NCI-H345 treated with DMSO at 0.1 percent for 48 hours (cell line): ENCODE data around the gene EIF5.

Experiments used
- DNase-seq: peaks from one replicate; lab custom pipeline; 2025; ENCODE audit not compliant: unreplicated experiment; lab: John Stamatoyannopoulos, UW

The EIF5 gene

DNA sequence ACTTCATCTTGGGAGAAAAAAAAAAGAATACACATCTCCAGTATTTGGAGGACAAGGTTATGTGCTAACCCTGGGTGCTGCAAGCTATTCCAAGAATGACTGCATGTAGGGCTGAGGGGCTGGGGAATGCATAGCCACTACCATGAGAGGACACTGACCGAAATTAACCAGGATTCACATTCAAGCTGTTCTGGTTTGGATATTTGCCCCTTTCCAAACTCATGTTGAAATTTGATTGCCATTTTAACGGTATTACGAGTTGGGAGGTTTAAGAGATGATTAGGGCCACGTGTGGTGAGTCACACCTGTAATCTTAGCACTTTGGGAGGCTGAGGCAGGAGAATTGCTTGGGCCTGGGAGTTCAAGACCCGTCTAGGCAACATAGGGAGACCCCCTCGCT is 32.7 kb downstream of the EIF5 start:
- DNase-seq, result no peak

GRCh38 chr14:103367995-103368394 is 34.0 kb downstream of the EIF5 start:
- no peak for DNase-seq

DNA sequence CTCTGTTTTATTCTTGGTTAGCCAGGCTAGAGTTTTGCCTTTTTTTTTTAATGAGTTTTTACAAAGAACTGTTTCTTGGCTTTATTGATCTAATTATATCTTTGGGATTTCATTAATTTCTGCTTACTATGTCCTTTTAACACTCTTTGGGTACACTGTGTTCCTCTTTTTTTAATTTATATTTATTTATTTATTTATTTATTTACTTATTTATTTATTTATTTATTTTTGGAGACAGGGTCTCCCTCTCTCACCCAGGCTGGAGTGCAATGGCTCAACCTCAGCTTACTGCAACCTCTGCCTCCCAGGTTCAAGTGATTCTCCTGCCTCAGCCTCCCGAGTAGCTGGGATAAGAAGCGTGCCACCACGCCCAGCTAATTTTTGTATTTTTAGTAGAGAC is 36.0 kb downstream of the EIF5 start:
- DNase-seq, result no peak

- DNase-seq, result no peak
These were observed 38.0 kb downstream of the EIF5 start for GRCh38 chr14:103372017-103372416.

DNA sequence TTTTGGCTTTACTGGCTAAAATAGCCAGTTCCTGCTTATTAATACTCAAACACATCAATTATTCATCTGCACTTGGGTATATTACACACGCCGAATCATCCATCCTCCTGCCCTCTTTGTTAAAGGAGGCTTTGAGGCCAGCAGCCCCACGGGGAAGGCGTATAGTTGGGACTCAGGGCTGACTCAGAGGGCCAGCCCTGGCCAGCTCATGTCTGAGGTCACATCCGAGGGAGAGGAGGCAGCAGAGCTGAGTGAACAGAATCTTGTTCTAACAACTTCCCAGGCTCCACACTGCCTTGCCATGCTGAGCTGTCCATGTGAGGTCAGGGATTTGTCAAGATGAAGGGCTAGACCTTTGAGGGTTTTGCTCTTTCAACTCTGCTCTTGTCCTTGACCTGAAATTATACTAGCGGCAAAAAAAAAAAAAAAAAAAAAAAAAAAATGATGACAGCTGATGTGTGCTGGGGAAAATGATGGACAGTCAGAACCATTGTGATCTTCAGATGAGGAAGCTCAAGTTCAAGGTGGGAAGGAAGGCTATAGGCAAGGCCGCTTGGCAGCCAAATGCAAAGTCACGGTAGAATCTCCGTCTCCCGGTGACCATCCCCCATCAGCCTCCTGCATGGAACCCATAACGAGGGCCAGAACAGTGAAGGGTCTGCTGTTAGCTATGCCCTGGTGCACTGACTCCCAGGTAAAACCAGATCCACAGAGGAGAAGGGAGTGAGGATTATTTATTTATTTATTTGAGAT is 38.7 kb downstream of the EIF5 start:
- no peak for DNase-seq

GRCh38 chr14:103374121-103374520 is 40.1 kb downstream of the EIF5 start:
- no peak for DNase-seq

GRCh38 chr14:103377522-103378037 is 43.5 kb downstream of the EIF5 start:
- DNase-seq, result no peak

DNA sequence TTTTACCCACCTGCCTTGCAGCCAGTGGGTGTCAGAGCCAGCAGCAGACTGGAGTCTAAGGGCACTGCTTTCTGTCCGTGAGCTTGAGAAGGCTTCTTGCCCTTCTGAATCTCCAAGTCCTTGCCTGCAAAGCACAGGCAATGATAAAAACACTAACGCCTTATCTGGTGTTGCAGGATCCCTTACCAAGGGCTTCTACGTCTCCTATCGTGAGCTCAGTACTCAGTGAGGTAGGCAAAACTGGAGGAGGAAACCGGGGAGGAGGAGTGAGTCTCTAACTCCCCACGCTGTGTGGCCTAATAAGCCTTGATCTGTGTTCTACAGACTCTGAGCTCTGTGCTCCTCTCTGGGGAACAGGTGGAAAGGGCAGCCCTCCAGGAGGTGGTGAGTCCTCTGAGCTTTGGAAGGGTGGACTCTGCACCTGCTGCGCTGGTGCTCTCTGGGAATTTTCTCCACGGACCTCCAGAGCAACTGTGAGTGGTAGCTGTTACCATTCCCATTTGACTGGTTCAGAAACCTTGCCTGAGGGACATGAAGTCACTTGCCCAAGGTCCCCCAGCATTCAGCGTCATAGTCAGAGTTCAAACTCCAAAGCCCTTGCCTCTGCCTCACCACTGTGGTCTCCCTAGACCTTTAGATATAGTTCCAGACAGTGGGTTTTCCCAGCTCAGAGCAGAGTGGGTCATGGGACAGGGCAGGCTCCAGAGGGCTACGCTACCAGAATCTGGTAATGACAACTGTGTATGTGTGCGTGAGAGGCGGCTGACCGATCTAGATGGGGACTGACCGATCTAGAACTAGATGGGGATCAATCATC is 44.2 kb downstream of the EIF5 start:
- DNase-seq, result no peak

DNA sequence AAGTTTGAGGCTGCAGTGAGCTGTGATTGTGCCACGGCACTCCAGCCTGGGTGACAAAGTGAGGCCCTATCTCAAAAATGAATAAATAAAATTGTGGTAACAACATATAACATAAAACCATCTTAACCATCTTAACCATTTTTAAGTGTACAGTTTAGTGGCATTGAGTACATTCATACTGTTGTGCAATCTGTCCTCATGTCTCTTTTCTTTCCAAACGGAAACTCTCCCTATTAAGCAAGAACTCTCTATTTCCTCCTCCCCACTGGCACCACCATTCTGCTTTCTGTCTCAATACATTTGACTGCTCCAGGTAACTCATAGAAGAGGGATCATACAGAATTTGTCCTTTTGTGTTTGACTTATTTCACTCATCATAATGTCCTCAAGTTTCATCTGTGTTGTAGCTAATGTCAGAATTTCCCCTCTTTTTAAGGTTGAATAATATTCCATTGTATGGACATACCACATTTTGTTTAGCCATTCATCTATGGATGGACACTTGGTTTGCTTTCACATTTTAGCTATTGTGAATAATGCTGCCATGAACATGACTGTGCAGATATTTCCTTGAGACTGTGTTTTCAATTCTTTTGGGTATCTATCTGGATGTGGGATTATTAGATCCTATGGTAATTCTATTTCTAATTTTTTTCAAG is 46.8 kb downstream of the EIF5 start:
- DNase-seq, result no peak

DNA sequence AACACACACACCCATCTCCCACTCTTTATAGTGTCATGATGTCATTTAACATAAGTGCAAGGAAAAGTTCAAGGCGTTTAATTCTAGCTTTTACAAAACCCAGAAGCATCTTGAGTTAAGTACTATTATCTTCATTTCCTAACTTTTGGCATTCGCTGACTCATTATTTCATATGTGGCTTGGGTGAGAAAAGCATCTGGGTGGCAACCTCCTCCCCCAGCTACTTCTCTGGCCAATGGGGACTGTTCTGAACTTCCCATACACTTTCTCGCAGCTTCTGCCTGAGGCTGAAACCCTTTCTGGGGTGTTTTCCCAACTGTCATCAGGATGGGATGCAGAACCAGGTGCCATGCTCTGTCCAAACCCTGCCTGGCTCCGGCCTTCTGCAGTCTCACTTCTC is 48.3 kb downstream of the EIF5 start:
- no peak for DNase-seq

DNA sequence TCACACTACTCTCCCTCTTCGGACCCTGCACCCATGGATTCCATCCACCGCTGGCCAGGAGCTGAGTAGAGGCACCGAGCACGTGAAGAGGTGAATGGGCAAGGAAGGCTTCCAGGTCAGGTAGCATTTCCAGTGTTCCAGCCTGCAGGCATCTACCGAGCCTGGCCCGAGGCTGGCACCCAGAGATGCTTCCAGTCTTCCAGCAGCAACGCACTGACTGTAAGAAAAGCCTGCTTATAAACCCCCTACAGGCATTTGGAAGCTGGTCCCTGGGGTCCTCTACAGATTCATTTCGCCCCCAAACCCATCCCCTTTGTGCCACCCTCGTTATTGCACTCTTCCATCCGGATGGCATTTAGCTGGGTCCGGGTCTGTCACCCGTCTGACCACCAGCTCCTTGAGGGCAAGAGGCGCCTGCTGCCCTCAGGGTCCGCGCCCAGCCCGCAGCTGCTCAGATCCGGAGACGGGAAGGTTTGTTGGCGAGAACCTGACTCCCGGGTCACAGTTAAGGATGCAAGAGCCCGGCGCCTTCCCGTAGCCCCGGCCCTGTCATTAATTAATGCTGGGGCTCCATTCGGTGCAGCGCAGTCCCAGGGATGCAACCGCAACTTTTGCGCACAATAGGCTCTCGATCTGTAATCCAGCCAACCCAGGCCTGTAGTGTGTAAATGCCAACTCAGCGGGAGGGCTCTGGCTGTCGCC is 50.6 kb downstream of the EIF5 start:
- no peak for DNase-seq

- peak; percentile 84 for DNase-seq
These were observed 51.3 kb downstream of the EIF5 start, which contains the start of gene MARK3 for GRCh38 chr14:103385152-103385928. Gene MARK3, plus strand, starts transcription at chr14:103385415. Its CDS starts 615 bp downstream, at chr14:103386030.

GRCh38 chr14:103385929-103386712 is 52.1 kb downstream of the EIF5 start:
- no peak for DNase-seq

GRCh38 chr14:103386713-103387329 is 52.8 kb downstream of the EIF5 start:
- DNase-seq, result no peak

- no peak for DNase-seq
These were observed 54.6 kb downstream of the EIF5 start for GRCh38 chr14:103388664-103389063.

DNA sequence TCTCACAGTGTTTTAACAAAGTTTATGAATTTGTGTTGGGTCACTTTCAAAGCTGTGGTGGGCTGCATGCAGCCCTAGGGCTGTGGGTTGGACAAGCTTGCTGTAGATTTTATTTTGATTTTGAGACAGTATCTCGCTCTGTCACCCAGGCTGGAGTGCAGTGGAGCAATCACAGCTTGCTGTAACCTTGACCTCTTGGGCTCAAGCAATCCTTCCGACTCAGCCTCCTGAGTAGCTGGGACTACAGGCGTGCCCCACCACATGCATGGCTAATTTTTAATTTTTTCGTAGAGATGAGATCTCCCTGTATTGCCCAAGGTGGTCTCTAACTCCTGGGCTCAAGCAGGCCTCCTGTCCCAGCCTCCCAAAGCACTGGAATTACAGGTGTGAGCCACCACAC is 56.6 kb downstream of the EIF5 start:
- DNase-seq, result no peak

DNA sequence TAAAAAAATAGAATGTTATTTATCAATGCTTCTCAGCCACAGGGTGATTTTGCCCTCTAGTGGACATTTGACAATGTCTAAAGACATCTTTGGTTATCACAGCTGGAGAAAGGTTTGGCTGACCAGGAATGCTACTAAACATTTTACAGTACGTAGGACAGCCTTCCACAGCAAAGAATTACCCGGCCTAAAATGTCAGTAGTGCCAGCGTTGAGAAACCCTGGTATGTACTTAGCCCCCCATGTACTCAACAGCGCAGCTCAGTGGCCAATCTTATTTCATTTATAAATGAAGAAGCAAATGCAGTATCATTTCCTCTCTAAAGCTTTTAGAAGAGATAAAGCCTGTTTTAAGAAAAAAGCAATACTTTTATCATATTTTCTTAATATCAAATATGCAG is 57.0 kb downstream of the EIF5 start:
- no peak for DNase-seq

DNA sequence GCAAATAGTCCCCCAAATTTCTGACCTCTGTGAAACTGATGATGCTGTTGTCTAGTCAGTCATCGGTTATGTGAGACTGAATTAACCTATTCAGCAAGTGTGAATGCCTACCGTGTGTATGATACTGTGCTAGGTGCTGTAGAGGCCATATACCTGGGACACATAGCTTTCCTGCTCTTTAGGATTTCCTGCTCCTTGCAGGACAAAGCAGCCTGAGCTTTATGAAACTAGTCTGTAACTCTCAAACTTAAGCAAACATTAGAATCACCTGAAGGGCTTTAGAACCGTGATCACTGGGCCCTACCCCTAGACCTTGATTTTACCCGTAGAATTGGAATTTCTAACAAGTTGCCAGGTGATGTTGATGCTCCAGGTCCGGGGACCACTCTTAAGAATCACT is 58.1 kb downstream of the EIF5 start:
- no peak for DNase-seq

GRCh38 chr14:103392572-103392971 is 58.5 kb downstream of the EIF5 start:
- DNase-seq, result no peak
